Epithelial cell of proximal tubule (primary cell): Measurements from ENCODE around the gene SIRT5. TPM values are rescaled to one million over a fixed set of nuclear protein-coding genes. Genes with fewer than 3 reads are reported as not detected.

Experiments used
- DNase-seq: peaks from one replicate; pipeline ENCODE4 v3.0.0-alpha.2; 2011; ENCODE audit warnings: low read depth
- H3K4me3 ChIP-seq: 2 replicates; pipeline ENCODE4 v1.5.1; 2011; ENCODE audit warnings: low read depth, mild to moderate bottlenecking, low read length
- CTCF ChIP-seq: conservative IDR thresholded peaks from 2 replicates; pipeline ENCODE4 v1.5.1; 2012; ENCODE audit warnings: low read depth, mild to moderate bottlenecking, low read length
- total RNA-seq: library from RNA; depleted of rRNA; stranded (reverse); fragments of >200 nt; gene quantifications from 2 replicates; pipeline ENCODE4 v1.2.3, GENCODE V29; 2015

The SIRT5 gene
- total RNA-seq, 1 donor from 2014 or later, result 4.6 TPM

DNA sequence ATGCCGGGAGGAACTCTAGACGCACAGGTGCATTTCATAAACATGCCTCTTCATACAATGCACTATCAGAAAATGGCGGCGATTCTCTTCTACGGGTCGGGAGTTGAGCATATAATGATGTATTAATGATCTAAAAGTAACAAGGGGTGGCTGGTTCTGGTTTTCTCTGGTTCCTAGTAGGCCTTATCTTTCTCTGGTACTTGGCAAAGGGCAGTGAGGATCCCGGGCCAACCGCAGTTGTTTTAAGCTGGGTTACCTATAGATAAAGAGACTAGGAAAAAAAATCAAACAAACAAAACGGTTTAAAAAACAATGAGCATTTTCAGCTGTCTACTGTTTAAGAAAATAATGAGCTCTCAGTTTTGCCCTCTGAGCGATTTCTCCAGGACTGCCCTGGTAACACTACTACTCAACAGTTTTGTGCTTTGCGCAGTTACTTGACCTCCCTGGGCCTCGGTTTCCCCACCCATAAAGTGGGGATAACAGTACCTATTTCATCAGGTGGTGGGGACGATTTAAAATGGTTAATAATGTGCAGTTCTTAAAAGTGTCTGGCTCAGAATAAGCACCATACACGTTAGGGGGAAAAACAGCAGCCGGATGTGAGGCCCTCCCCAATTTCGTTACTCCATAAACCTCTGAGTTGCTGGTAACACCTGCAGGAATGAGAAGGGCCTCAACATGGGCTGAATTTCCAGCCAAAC, 1.3 kb upstream of the SIRT5 start:
- DNase-seq, result no peak
- TF ChIP-seq CTCF, result no peak
- H3K4me3 ChIP-seq, result peak overlapping the region; percentile 80

GRCh38 chr6:13573669-13574110, 711 bp upstream of the SIRT5 start:
- no peak for TF ChIP-seq CTCF
- DNase-seq, result peak; percentile 15
- peak overlapping the region; percentile 80 for H3K4me3 ChIP-seq

DNA sequence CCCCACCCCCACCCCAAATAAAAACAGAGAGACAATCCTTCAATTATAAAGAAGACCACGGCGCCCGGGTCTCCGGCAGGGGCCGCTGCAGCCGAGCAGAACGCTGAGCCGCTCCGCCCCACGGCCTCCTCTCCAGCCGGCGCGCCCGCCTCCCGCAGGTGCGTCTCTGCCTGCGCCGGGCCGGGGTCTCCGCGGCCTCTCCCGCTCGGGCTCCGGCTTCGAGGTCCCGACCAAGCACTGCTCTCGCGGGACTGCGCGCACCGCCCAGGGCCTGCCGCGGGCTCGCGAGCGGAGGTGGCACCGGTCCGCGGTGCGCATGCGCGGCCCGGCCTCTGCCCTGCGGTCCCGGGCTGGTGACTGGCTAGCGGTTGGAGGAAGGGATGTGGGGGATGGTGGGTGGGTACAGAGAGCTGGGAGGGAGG, 241 bp upstream of the SIRT5 start:
- peak; percentile 15 for DNase-seq
- peak overlapping the region; percentile 80 for H3K4me3 ChIP-seq
- peak; percentile 46 for TF ChIP-seq CTCF

DNA sequence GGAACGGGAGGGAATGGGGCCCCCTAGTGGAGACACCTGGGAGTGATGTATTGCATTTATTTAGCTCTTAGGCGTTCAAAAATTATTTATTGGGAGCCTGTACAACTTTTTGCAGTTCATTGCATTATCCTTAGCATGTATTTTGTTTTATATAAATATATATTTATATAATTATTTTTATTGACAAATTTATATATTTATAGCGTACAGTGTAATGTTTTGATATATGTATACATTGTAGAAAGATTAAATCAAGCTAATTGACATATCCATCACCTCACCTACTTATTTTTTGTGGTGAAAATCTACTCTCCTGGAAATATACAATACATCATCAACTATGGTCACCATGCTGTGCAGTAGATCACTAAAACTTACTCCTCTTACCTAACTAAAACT, 975 bp downstream of the SIRT5 start:
- peak overlapping the region; percentile 80 for H3K4me3 ChIP-seq
- TF ChIP-seq CTCF, result peak; percentile 80
- no peak for DNase-seq

DNA sequence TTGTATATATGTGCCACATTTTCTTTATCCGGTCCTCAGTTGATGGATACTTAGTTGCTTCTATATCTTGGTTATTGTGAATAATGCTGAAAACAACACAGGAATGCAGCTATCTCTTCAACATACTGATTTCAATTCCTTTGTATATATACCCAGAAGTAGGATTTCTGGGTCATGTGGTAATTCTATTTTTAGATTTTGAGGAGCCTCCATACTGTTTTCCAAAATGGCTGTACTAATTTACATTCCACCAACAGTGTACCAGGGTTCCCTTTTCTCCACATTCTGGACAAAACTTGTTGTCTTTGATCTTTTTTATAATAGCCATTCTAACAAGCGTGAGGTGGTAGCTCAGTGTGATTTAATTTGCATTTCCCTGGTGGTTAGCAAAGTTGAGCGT, 1.6 kb downstream of the SIRT5 start:
- H3K4me3 ChIP-seq, result no peak overlapping the region
- no peak for TF ChIP-seq CTCF
- DNase-seq, result no peak

DNA sequence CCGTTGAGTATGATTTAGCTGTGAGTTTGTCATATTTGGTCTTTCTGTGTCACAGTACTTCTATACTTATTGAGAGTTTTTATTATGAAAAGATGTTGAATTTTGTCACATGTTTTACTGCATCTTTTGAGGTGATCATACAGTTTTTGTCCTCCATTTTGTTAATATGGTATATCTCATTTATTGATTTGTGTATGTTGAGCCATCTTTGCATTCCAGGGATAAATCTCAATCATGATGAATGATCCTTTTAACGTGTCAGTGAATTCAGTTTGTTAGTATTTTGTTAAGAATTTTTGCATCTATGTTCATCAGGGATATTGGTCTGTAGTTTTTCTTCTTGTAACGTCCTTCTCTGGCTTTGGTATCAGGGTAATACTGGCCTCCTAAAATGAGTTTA, 3.5 kb downstream of the SIRT5 start:
- TF ChIP-seq CTCF, result no peak
- no peak overlapping the region for H3K4me3 ChIP-seq
- no peak for DNase-seq

- TF ChIP-seq CTCF, result no peak
- H3K4me3 ChIP-seq, result no peak overlapping the region
- no peak for DNase-seq
These were observed 5.5 kb downstream of the SIRT5 start for GRCh38 chr6:13579911-13580310.
